GM19099 (cell line): ENCODE results near the gene EPM2AIP1.

Source experiments
- POLR2A ChIP-seq: IDR thresholded peaks from 3 replicates; pipeline ENCODE4 v1.6.1; 2011; ENCODE audit warnings: low read depth; ENCODE audit not compliant: insufficient read length; ENCODE audit errors: extremely low read depth

The EPM2AIP1 gene

DNA sequence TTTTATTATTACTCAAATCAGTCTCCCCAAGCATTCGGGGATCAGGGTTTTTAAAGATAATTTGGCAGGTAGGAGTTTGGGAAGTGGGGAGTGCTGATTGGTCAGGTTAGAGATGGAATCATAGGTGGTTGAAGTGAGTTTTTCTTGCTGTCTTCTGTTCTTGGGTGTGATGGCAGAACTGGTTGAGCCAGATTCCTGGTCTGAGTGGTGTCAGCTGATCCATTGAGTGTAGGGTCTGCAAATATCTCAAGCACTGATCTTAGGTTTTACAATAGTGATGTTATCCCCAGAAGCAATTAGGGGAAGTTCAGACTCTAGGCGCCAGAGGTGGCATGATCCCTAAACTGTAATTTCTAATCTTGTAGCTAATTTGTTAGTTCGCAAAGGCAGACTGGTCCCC, 27.5 kb downstream of the EPM2AIP1 start:
- no peak for TF ChIP-seq POLR2A

DNA sequence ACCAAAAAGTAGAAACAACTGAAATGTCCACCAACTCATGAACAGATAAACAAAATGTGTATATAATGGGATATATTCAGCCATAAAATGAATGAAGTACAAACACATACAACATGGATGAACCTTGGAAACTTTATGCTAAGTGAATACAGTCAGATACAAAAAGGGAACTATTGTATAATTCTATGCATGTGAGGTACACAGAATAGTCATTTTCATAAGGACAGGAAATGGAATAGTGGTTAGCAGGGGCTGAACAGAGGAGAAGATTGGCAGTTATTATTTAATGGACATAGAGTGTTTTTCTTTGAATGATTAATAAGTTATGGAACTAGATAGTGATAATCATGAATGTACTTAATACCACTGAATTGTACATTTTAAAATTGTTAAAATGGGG, 28.1 kb downstream of the EPM2AIP1 start:
- TF ChIP-seq POLR2A = no peak

GRCh38 chr3:36964331-36964730, 28.6 kb downstream of the EPM2AIP1 start:
- TF ChIP-seq POLR2A = no peak

DNA sequence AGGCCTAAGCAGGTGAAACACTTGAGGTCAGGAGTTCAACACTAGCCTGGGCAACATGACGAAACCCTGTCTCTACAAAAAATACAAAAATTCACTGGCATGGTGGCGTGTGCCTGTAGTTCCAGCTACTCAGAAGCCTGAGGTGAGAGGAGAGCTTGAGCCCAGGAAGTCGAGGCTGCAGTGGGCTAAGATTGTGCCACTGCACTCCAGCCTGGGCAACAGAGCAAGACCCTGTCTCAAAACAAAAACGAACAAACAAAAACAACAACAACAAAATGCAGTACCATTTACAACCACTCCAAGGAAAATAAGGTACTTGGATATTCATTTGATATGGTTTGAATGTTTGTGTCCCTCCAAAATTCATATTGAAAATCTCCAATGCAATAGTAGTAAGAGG, 32.4 kb downstream of the EPM2AIP1 start:
- TF ChIP-seq POLR2A = no peak

GRCh38 chr3:36959821-36960220, 33.1 kb downstream of the EPM2AIP1 start:
- no peak for TF ChIP-seq POLR2A

GRCh38 chr3:36957862-36958686, 34.9 kb downstream of the EPM2AIP1 start:
- no peak for TF ChIP-seq POLR2A

DNA sequence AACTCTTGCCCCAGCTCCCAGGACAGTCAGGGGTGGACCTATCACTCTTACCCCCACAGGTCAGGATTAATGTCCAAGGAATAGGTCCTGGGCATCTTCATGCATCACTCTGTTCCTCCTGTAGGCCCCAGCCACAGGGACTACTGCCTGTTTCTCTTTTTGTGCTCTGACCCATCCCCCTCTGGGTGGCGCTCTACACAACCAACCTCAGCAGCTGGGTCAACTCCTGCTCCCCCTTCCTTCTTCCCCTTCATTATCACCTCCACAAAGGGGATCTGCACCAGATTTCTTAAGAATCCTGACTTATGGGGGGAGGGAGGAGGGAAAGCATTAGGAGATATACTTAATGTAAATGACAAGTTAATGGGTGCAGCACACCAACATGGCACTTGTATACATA, 35.9 kb downstream of the EPM2AIP1 start:
- no peak for TF ChIP-seq POLR2A

- no peak for TF ChIP-seq POLR2A
These were observed 36.8 kb downstream of the EPM2AIP1 start for GRCh38 chr3:36956155-36956554.

- TF ChIP-seq POLR2A = no peak
These were observed 38.3 kb downstream of the EPM2AIP1 start for GRCh38 chr3:36954452-36955134.

- TF ChIP-seq POLR2A = no peak
These were observed 47.5 kb downstream of the EPM2AIP1 start for GRCh38 chr3:36945333-36945980.

GRCh38 chr3:36944641-36945270, 48.2 kb downstream of the EPM2AIP1 start, which contains the start of gene TRANK1:
Gene TRANK1, minus strand, starts transcription at chr3:36945054. Its CDS starts 245 bp downstream, at chr3:36944809.
- TF ChIP-seq POLR2A = peak; percentile 49

- TF ChIP-seq POLR2A = no peak
These were observed 48.8 kb downstream of the EPM2AIP1 start for GRCh38 chr3:36944012-36944640.

DNA sequence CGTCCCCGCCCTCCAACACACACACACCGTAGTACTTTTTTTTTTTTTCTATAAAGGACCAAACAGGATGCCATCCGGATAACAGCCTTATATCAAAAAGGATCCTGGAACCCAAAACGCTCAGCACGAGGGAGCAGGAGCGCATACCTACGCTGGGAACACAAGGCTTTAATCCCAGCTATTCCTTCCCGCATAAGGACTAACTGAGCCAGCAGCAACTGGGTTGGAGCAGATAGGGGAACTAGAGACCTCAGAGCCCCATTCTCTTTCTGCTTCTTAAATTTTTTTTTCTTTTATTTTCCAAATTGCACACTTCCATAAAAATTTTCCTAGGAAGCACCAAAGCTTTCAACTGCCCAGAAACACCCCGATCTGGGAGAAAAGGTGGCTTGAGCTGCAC, 49.3 kb downstream of the EPM2AIP1 start:
- no peak for TF ChIP-seq POLR2A

DNA sequence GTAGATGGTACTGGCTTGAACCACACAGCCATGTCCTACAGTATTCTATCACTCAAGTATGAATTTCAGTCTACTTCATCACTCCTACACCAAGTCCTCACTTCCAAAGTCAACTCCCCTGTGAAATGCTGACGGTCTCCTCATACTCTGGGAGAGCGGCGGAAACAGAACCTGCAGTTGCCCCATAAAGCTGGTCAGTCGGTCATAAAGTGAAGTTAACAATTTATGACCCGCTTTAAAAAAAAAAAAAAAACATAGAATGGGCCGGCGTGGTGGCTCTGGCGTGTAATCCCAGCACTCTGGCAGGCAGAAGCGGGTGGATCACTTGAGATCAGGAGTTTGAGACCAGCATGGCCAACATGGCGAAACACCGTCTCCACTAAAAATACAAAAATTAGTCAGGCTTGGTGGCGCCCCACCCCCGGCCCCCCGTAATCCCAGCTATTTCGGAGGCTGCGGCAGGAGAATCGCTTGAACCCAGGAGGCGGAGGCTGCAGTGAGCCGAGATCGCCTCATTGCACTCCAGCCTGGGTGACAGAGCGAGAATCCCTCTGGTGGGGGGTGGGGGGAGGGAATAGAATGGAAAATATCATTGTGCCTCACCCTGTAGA, 50.2 kb downstream of the EPM2AIP1 start:
- TF ChIP-seq POLR2A = no peak
